Stimulated activated CD4-positive, alpha-beta T cell treated with anti-CD3 and anti-CD28 coated beads, Interleukin-1b, Interleukin-23, amount 100 ng/mL, for 4 hours (primary cell): Measurements from ENCODE around the gene RAB40C.

Experiments
- DNase-seq, 2 donors: peaks; one replicate each; pipeline ENCODE4 v3.0.0-alpha.2; 2020; ENCODE audit warnings: low read depth in 2 of 2

Gene RAB40C

GRCh38 chr16:589658-590187 is at the start of gene RAB40C:
Gene RAB40C (plus strand): TSS chr16:590066. CDS start chr16:590292, 226 bp downstream.
- peak; percentile 98 to 99 for DNase-seq

- no peak for DNase-seq
Measured at GRCh38 chr16:540645-541340, 49.1 kb upstream of the RAB40C start.

GRCh38 chr16:543301-544164 is 46.3 kb upstream of the RAB40C start:
- DNase-seq: no peak

GRCh38 chr16:544517-544916 is 45.3 kb upstream of the RAB40C start:
- no peak for DNase-seq

- peak in 1 of 2 donors; percentile 51 for DNase-seq
Measured at GRCh38 chr16:546909-547770, 42.7 kb upstream of the RAB40C start.

- no peak for DNase-seq
Measured at GRCh38 chr16:548586-548985, 41.3 kb upstream of the RAB40C start.

- DNase-seq: no peak
Measured at GRCh38 chr16:549544-550263, 40.2 kb upstream of the RAB40C start.

- no peak for DNase-seq
Measured at GRCh38 chr16:551210-551609, 38.7 kb upstream of the RAB40C start.

- DNase-seq: no peak
Measured at GRCh38 chr16:552171-552570, 37.7 kb upstream of the RAB40C start.

GRCh38 chr16:553601-554296 is 36.1 kb upstream of the RAB40C start:
- DNase-seq: no peak

GRCh38 chr16:554297-554621 is 35.6 kb upstream of the RAB40C start:
- DNase-seq: no peak

GRCh38 chr16:554640-555365 is 35.1 kb upstream of the RAB40C start:
- no peak for DNase-seq

GRCh38 chr16:555528-556473 is 34.1 kb upstream of the RAB40C start:
- DNase-seq: no peak

GRCh38 chr16:556474-557173 is 33.2 kb upstream of the RAB40C start:
- no peak for DNase-seq

GRCh38 chr16:557463-558297 is 32.2 kb upstream of the RAB40C start:
- no peak for DNase-seq

GRCh38 chr16:558298-559020 is 31.4 kb upstream of the RAB40C start:
- no peak for DNase-seq

- DNase-seq: no peak
Measured at GRCh38 chr16:559021-559380, 30.9 kb upstream of the RAB40C start.
